ENCODE measurements around the gene ABTB2.

Gene ABTB2

DNA sequence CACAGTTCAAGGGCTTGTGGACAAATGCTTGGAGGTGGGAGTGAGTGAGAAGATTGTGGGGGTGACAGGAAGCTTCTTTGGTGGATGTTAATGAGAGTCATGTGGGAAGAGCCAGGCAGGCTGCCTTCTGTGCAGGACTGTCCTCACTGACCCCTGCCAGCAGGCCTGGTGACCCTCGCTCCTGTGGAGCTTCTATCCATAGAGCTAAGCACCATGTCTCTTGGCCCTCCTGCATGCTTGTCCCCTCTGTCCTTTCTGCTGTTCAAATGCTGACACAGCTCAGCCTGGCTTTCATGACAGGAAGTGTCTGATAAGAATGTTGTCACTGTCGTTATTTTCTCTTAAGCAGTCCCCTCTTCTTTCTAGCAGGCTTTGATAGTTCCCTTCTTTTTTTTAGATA lies 214.8 kb downstream of the ABTB2 start:
- CTCF ChIA-PET: interaction anchor here (0.7 kb wide), 1 partner anchor 26 kb away, joined by 4 read pairs; no protein-coding TSS in a partner anchor
- TF ChIP-seq, protein P1, sequence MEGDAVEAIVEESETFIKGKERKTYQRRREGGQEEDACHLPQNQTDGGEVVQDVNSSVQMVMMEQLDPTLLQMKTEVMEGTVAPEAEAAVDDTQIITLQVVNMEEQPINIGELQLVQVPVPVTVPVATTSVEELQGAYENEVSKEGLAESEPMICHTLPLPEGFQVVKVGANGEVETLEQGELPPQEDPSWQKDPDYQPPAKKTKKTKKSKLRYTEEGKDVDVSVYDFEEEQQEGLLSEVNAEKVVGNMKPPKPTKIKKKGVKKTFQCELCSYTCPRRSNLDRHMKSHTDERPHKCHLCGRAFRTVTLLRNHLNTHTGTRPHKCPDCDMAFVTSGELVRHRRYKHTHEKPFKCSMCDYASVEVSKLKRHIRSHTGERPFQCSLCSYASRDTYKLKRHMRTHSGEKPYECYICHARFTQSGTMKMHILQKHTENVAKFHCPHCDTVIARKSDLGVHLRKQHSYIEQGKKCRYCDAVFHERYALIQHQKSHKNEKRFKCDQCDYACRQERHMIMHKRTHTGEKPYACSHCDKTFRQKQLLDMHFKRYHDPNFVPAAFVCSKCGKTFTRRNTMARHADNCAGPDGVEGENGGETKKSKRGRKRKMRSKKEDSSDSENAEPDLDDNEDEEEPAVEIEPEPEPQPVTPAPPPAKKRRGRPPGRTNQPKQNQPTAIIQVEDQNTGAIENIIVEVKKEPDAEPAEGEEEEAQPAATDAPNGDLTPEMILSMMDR (conservative IDR thresholded peaks at IDR 0.05; ENCODE audit: low read depth): no peak
- POLR2A ChIA-PET (ENCODE audit: low non-redundant PET): no interaction called here
- no peak overlapping the region for H3K27ac ChIP-seq
- no peak for DNase-seq (ENCODE audit: low spot score)

DNA sequence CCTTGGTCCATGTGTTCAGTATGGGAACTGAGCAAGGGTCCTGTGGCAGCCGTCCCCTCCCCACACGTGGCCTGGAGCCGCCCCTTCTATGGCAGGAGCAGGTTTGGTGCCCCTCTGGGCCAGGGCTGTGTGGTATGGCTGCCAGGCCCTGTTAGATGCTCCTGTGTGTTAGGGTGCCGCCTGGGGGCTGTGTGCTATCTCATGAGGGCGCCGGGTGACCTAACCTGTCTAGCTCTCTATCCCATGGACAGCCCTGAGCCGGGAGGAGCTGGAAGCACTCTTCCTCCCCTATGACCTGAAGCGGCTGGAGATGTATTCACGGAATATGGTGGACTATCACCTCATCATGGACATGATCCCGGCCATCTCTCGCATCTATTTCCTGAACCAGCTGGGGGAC lies 217.7 kb downstream of the ABTB2 start:
- no peak for DNase-seq (ENCODE audit: low spot score)
- H3K27ac ChIP-seq: no peak overlapping the region
- TF ChIP-seq, protein P1 (conservative IDR thresholded peaks at IDR 0.05; ENCODE audit: low read depth): no peak
- POLR2A ChIA-PET (ENCODE audit: low non-redundant PET): no interaction called here
- CTCF ChIA-PET: interaction anchor here (0.7 kb wide), 1 partner anchor 10 kb away, joined by 3 read pairs; no protein-coding TSS in a partner anchor

- TF ChIP-seq, protein P1 (conservative IDR thresholded peaks at IDR 0.05; ENCODE audit: low read depth): no peak
- no peak for DNase-seq (ENCODE audit: low spot score)
- CTCF ChIA-PET: interaction anchor here (0.5 kb wide), 1 partner anchor 115 kb away, joined by 5 read pairs; no protein-coding TSS in a partner anchor
- POLR2A ChIA-PET (ENCODE audit: low non-redundant PET): no interaction called here
- H3K27ac ChIP-seq: peak overlapping the region; percentile 23; the same call in 1 of the 2 replicates
Measured at GRCh38 chr11:34139346-34139745, 218.5 kb downstream of the ABTB2 start.

- TF ChIP-seq, protein P1 (conservative IDR thresholded peaks at IDR 0.05; ENCODE audit: low read depth): no peak
- ChIA-PET POLR2A (ENCODE audit: low non-redundant PET) (no interaction called here), CTCF (interaction anchor here (1.1 kb wide), 1 partner anchor 10 kb away, joined by 4 read pairs; no protein-coding TSS in a partner anchor)
- no peak for DNase-seq (ENCODE audit: low spot score)
- no peak overlapping the region for H3K27ac ChIP-seq
Measured at GRCh38 chr11:34136420-34136819, 221.4 kb downstream of the ABTB2 start.

- ChIA-PET POLR2A (ENCODE audit: low non-redundant PET) (no interaction called here), CTCF (interaction anchor here (1.1 kb wide), 1 partner anchor 9 kb away, joined by 4 read pairs; no protein-coding TSS in a partner anchor)
- no peak for DNase-seq (ENCODE audit: low spot score)
- TF ChIP-seq, protein P1 (conservative IDR thresholded peaks at IDR 0.05; ENCODE audit: low read depth): no peak
- H3K27ac ChIP-seq: no peak overlapping the region
Measured at GRCh38 chr11:34135439-34135838, 222.4 kb downstream of the ABTB2 start.

DNA sequence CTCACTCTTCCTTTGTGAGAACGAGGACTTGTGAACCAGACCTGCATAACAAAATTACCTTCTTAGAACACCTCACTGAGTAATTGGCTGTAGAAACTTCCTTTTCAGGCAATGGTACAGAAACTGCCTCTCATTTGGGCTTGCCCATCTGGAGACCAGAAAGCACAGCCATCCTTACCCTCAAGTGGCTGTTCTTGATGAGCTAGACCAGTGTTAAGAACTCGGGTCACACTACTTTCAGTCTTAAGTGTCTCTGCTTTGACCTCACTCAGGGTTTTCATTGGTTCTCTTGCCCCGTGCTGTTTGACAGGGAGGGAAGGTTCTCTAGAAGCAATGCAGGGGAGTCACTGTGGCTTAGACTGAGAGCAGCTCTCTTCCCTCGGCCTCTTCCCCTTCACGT lies 223.0 kb downstream of the ABTB2 start:
- no peak for DNase-seq (ENCODE audit: low spot score)
- TF ChIP-seq, protein P1 (conservative IDR thresholded peaks at IDR 0.05; ENCODE audit: low read depth): no peak
- ChIA-PET POLR2A (ENCODE audit: low non-redundant PET) (no interaction called here), CTCF (no interaction called here)
- H3K27ac ChIP-seq: no peak overlapping the region
